CD4-positive, alpha-beta T cell treated with Interleukin-4 for 1 hour (primary cell): ENCODE results near the gene TXLNG.

Source experiments
- DNase-seq, 2 donors: peaks; one replicate each; pipeline ENCODE4 v3.0.0-alpha.2; 2020 to 2022

TXLNG gene

DNA sequence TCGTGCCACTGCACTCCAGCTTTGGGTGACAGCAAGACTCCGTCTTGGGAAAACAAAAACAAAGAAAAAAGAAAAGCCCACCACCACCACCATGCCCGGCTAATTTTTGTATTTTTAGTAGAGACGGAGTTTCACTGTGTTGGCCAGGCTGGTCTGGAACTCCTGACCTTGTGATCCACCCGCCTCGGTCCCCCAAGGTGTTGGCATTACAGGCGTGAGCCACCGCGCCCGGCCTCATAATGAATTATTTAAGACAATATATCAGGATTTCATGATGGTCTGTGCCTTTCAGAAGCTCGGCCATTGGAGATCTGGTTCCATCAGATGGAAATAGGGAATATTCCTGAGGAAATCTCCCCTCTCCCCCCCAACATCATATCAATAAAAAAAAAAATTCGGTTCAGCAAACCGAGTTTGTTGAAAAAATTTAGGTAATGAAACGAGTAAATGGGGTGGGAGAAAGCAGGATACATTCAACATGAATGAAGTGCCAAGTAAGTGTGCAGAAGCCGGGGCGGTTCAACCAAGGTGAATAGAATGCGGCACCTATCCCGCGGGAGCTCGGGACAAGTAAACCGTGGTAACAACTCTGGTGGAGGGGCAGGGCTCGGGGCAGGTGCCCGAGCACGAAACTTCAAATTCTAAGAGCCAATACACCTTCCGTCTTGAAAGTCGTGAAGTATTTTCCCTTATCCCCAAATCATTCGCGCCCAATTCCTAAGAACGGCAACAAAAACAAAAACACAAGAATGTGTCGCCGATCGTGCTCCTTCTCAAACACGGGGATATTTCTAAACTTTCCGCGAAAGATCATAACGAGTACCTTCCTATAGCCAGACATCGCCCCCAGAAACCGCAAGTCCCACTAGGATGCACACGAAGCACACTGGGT lies 773 bp upstream of the TXLNG start:
- no peak for DNase-seq

DNA sequence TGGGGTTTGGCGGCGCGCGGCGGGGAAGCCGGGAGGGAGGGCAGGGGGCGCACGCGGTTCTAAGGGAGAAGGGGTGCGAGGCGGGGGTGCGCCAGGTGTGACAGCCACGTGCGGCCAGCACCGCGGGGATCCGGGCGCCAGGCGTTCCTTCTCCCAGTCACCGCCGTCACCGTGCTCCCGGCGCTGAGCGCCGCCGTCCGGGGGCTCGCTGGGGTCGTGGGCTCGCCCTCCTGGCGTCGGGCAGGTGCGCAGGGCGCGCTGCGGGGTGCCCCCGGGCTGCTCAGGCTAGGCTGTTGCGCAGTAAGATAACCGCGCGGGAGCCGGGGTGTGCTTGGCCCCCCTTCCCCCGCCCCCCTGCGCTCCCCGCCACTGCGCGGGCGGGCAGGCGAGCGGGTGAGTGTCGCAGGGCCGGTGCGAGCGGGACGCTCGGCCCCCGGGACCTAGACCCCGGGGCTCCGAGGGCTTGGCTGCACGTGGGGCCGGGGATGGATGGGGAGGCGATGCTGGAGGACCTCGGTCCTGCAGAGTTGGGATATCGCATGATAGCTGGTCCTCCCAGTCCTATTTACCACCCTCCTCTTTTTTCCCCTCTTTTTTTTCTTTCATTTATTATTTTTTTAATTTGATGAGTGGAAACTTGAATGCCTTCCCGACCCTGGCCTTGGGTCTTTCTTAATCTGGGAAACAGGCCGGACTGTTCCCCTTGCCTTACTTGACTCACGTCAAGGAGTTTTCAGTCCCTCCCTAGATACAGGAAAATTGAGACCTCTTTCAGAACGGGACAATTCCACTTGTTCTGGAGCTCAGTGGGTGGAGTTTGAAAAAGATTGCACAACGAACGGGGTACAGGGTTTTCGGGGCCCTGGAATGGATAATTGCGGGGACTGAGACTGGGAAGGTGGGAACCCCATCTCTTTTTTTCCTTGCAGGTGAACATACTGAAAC lies 797 bp downstream of the TXLNG start:
- DNase-seq, result peak; percentile 49

DNA sequence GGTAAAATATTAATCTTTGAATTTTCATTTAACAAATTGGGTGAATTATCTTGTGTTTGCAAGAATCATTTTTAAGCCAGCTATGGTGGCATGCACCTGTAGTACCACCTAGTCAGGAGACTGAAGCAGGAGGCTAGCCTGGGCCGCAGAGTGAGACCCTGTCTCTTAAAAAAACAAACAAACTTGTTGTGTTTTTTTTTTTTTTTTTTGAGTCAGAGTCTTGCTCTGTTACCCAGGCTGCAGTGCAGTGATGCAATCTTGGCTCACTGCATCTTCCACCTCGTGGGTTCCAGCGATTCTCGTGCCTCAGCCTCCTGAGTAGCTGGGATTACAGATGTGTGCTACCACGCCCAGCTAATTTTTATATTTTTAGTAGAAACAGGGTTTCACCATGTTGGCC lies 2.2 kb downstream of the TXLNG start:
- no peak for DNase-seq

DNA sequence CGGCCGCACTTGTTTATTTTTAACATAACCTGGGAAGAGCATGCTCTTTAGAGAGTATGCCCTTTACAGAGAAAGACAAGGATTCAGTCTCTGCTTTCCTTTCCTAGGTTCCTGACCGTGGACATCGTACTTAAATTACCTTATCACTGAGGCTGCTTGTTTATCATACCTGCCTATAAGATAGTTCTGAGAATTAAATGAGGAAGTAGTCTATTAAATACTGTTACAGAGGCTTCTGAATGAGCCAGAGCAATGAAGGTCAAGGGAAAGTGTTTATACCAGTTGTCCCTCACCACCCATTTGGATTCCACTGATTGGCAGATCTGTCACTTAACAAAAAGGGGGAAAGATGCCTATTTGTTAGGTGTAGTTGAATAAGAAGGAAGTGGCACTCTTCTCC lies 10.0 kb downstream of the TXLNG start:
- DNase-seq, result no peak

DNA sequence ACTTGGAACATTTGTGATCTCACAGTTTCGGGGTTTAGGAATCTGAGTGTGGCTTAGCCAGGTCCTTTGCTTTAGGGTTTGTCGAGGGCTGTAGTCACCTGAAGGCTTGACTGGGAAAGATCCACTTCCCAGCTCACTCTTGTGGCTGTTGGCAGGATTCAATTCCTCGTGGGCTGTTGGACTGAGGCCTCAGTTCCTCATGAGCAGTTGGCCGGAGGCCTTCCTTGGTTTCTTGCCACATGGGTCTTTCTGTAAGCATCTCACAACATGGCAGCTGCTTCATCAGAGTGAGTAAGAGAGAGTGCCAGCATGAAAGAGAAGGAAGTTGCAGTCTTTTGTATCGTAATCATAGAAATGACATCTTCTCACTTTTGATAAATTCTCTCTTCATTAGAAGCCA lies 11.1 kb downstream of the TXLNG start:
- DNase-seq, result no peak

DNA sequence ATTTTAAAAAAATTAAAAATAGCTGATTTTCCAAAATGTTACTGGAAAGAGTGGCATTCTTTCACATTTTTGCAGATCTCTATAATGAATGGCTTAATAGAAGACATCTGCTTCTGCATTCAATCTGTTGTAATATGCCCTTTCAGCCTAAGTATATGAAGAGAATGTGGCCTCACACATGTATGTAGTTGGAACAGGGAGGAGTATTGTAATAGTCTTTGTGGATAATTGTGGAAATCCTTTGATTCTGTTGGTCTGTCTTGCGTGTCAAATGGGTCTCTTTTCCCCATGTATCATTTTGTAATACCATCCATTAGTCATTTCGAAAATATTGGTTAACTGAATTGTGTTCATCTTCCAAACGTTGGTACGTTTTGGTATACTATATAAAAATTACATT lies 11.6 kb downstream of the TXLNG start:
- no peak for DNase-seq

DNA sequence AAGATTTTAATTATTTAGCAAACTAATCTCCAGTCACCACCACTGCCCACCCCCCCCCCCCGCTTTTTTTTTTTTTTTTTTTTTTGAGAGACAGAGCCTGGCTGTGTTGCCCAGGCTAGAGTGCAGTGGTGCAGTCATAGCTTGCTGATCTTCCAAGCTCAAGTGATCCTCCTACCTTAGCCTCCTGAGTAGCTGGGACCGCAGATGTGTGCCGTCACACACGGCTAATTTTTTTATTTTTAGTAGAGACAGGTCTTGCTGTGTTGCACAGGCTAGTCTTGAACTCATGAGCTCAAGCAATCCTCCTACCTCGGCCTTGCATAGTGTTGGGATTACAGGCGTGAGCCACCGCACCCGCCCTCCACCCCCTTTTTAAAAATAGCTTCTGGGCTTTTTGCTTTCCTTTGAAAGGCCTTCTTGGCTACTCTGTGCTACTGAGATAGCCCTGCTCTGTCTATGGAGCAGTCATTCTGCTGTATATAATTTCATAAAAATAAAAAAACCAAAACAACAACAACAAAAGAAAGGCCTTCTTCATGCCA lies 18.7 kb downstream of the TXLNG start:
- no peak for DNase-seq

DNA sequence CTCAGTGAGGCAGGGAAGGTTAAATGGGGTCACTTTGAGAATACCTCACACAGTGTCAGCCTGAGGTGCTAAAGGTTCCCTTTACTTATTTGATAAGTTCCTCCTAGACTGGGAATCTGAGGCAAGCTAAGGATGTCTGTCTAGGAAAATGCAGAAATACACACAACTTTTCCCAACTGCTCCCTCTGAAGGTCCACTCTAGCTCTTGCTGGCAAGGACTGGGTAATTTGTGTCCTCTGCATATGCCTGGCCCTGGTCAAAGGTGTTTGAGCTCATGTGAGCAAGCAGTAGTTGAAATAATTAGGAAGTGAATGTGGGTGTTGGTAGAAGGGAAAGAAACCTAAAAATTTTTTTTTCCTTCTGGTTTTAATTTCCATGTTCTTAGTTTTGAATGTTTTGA lies 21.3 kb downstream of the TXLNG start:
- DNase-seq, result no peak

DNA sequence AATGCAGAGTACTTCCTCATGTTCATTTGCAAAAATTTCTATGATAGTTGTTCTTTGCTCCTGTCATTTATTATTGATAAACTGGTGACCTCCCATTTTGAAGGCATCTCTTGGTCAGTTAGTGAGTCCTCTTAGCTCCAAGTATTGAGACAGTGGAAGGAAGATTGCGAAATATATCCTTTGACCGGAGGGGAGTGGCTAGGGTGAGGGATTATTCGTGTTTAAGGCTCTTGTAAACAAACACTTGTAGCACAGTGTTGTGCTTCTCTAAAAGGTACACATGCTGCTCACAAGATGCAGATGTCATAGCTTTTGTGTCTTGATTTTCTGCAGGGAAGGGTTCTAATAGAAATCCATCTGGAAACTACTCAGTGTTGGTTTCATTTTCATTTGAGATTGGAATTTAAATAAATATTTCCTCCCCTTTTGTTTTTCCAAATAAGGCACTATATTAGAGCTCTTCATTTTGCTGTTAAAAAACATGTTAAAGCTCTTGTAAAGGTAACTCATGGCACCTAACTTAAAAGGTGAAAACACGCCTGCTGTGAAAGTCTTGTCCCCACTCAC lies 21.8 kb downstream of the TXLNG start:
- no peak for DNase-seq

DNA sequence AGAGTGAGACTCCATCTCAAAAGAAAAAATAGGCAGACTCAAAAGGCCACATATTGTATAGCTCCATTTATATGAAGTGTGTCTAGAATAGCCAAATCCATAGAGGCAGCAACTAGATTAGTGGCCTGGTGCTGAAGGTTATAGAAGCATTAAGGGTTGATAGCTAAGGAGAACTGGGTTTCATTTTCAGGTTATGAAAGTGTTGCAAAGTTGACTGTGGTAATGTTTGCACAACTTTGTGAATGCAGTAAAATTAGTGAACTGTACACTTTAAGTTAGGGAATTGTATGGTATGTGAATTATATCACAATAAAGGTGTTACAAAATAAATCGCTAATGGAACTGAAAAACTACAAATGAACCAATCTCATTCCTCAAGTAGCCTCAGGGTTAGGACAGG lies 28.3 kb downstream of the TXLNG start:
- no peak for DNase-seq

DNA sequence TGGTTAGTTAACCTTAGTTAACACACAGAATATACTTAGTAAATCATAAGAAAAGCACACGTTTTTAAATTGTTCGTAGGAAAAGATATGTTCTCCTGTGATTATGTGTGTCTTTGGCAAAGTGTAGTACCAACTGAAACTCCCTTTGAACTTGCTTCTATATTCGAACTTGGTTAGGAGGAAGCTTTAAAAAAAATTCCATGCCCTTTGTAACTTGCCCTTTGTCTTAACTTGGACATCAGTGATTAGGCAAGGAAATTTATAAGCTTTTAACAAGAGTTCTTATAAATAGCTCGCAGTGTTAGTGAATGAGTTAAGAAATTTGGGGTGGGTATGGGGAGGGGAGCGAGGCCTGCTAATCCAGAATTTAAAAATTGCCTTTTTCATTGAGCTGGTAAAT lies 33.4 kb downstream of the TXLNG start:
- DNase-seq, result no peak

DNA sequence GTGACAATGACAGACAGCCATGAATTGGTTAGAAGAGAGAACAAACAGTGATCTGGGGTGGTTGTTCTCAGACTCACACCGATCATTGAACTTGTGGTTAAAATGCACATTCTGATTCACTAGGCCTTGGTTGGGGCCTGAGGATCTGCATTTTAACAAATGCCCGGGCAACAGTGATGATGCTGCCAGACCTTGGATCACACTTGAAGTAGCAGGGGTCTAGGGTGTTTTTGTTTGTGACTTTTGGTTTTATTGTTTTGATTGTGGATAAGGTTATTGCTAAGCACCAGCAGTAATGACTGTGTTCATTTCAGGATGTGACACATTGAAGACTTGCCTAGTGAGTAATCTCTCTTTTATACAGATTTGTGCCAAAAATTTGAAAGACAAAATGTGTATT lies 36.5 kb downstream of the TXLNG start:
- no peak for DNase-seq

DNA sequence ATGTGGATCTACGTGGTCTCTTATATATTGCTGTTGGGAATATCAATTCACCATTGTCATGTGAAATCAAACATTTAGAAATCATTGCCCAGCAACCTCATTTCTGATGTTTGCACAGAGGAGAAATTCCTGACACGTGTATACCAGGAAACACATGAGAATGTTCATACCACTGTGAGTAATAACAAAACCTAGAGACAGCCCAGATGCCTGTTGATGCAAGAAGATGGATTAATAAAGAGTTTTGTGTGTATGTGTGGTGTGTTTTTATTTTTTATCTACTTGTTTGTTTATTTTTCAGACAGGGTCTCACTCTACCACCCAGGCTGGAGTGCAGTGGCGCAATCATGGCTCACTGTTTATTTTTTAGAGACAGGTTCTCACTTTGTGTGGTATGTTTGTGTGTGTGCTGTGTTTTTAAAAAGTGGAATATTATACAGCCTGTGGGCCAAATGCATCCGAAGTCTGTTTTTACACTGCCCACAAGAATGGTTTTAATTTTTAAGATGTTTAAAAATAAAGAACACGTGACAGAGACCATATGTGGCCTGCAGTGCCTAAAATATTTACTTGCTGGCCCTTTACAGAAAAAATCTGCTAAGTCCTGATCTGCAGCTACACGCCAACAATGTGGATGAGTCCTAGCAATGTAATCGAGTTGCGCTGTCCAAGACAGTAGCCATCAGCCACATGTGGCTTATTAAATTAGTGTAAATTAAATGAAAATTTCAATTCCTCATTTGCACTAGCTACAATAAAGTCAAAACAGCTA lies 39.2 kb downstream of the TXLNG start:
- no peak for DNase-seq

DNA sequence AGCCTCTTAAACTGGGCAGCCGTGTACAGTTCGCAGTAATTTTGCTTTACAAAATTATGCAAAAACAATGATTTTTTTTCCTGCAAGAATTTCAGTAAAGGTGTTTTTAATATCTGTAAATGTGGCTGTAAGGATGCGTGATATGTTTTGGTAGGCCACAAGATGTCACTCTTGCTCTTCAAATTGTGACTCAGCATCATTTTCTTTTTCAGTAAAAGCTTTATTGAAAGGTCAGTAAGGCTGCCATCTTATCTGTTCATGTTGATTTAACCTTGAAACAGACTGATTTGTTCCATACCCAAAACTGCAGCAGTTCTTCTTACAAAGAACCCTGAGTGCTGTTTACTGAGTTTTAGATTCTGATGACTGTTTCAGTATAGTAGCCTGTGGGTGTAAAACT lies 39.9 kb downstream of the TXLNG start:
- peak in 1 of 2 donors; percentile 47 for DNase-seq

DNA sequence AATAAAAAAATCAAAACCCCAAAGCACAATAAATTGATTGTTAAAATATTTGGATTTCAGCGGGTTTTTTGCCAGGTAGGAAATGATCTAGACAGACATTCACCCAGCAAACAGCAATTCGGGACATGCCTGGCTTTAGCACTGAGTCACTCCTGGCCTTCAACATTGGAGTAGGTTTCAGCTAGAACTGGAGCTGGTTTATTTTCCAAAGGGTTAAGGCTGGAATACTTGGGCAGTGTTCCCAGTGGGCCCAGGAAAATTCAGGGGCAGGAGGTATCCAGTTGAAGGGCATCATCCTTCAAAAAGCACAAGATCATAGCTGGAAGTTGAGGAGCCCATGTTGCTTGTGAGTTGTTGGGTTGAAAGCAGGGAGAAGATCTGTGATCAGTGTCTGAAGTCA lies 41.0 kb downstream of the TXLNG start:
- no peak for DNase-seq

DNA sequence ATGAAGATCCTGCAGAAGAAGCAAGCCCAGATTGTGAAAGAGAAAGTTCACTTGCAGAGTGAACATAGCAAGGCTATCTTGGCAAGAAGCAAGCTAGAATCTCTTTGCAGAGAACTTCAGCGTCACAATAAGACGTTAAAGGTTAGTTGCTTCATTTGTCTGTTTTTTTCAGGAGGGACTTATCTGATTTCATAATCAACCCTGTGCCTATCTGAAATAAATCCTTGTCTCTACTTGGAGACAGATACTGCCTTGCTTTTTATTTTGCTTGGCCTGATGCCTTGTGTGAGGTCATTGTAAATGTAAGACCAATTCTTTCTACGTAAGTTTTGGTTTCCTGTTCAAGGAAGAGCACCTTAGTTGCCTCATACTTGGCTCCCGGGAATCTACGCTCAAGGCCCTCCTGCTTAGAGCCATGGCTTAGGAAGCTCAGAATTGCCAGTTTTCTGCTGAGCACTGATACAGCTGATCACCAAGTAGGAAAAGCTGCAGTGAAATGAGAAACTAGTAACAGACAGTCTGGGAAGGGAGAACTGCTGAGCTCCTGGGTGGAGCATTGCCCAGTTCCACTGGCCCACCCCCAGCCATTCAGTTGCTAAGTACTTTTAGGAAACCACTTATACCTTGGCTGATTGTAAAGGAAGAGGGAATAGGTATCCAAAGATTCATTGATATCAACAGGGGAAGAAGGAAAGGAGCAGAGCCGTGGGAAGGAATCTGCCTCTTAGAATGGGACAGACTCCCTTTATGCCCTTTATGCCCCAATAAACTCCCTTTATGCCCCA lies 42.0 kb downstream of the TXLNG start:
- DNase-seq, result no peak

DNA sequence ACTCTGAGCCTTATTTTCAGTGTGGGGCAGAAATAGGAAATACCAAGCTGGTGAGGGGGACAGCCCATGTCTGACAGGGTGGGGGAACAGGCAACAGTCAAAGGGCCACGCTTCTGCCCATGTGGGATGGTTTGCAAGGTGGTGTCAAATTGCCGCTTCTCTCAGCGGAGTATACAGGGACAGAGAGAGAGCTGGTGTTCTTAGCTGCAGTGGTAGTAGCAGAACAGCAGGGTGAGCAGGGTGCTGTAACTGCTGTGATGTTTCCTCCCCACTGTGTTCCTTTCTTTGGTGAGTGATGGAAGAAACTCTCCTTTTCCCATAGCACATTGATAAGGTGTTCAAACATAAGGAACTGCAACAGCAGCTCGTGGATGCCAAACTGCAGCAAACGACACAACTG lies 46.0 kb downstream of the TXLNG start:
- no peak for DNase-seq

DNA sequence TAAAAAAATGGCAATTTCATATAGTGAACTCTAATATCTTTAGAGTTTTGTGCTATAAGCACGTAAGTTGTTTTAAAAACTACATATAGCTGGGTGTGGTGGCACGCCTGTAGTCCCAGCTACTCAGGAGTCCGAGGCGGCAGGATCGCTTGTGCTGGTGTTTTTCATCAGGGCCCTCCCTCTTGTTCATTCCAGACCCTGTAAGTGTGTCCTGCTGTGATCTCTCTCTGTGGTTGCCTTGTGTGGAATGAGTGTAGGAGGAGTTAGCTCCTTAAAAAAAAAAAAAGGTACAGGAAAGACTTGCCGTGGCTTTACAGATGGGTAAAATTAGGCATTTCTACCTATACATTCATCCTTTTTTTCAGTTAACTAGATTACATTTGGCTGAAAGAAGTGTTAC lies 48.5 kb downstream of the TXLNG start:
- DNase-seq, result no peak

DNA sequence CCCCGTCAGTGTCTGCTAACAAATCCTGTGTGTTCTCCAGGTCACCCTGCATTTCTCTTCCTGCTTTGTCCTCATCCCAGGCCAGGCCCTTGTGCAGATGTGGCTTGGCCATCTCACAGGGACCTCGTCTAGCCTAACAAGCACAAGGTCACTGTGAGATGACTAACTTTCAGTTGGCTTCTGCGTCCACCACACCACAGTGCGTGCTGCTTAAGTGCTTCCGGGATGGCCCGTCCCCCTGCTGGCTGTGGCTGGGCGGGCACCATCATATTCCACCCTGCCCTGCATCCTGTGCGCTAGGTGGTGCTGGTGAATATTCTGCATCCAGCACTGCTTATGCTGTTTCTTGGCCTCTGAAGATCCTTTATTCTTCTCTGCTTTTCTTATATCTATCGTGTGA lies 50.1 kb downstream of the TXLNG start:
- no peak for DNase-seq

DNA sequence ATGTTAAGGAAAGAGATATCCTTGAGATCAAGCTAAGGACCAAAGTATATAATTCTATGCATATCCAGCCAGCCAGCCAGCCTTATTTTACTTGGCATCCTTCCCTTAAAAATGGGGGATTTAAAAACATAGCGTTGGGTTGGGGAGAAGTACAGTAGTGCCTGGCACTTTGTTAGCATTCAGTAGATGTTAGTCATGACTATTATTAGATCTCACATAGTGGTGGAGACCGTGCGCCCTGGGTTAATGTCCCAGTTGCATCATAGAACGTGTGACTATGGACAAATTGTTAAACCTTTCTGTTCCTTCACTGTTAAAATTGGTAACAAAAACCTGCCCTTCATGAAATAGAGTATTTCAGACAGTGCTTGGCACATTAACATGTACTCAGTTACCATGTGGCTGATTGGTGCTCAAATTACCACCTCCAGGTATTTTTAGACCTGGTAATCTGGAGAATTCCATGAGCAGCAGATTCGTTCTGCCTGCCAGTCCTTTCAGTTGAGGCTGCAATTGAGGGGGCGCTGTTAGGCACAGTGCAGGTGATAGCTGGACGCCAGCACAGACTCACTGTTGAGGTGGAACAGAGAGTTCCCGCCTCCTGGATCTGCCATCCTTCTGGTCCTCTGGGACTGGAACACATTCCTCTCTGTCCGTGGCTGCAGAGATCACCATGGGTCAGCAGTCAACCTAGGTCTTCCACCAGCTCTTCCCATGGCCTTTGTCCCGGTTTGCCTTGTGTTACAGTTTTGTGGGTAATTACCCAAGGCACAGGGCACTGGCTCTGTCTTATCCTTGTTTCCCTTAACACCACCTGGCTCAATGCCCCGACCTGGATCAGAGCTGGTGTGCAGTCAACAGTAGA lies 52.2 kb downstream of the TXLNG start:
- DNase-seq, result no peak
